HepG2 (cell line): ENCODE data around the gene AP1M1. TPM values are rescaled to one million over a fixed set of nuclear protein-coding genes. Genes with fewer than 3 reads are reported as not detected.

ENCODE experiments used
- ATAC-seq: fragments of 200-7000 bp; cut with Tn5 transposase; 3 replicates; pipeline ENCODE4 v1.9.1; 2020; ENCODE audit warnings: mild to moderate bottlenecking, moderate library complexity
- BruUV-seq: library from RNA; stranded (reverse); fragments of 400-500 nt; replicated peaks from 2 replicates; lab custom pipeline; 2021; lab: Mats Ljungman, UMichigan
- CTCF ChIA-PET: fragments of 300-600 bp; formaldehyde crosslinking; extraction: SDS; loops from one replicate; lab custom pipeline; 2021; ENCODE audit warnings: low total read pairs, inconsistent platforms, low intra/inter-chr PET ratio; lab: Yijun Ruan, JAX
- POLR2A ChIA-PET: fragments of 350-600 bp; sonication (Branson Sonifier 250); formaldehyde crosslinking; loops from one replicate; lab custom pipeline; 2020; ENCODE audit warnings: antibody characterized with exemption, inconsistent platforms; lab: Yijun Ruan, JAX
- DNase-seq: peaks from one replicate; pipeline ENCODE4 v3.0.0-alpha.2; 2015; ENCODE audit warnings: low spot score
- FAIRE-seq: peaks from 3 replicates; lab custom pipeline; 2011; peaks lifted over from hg19 to GRCh38; lab: Jason Lieb, UNC
- H2AFZ ChIP-seq: one replicate; pipeline ENCODE4 v1.6.1; 2011; ENCODE audit warnings: low read length, inconsistent platforms
- H3K27ac ChIP-seq: fragments of 300-600 bp; 3 replicates; pipeline ENCODE4 v1.8.0; 2011; ENCODE audit warnings: mixed run types, mild to moderate bottlenecking, mixed read lengths, low read length, inconsistent platforms; ENCODE audit not compliant: insufficient read depth; ENCODE audit errors: extremely low read length
- H3K27me3 ChIP-seq, 2 experiments: fragments of 200-600 bp in 1 of 2; 2 replicates in 1 of 2; 3 replicates in 1 of 2; pipeline versions ENCODE4 v1.6.0 to v1.8.0; 2011; ENCODE audit warnings: low read length in 2 of 2, mild to moderate bottlenecking in 2 of 2, moderate library complexity in 2 of 2, inconsistent platforms in 1 of 2; ENCODE audit not compliant: insufficient read depth in 2 of 2, control insufficient read depth in 1 of 2
- H3K36me3 ChIP-seq, 2 experiments: fragments of 200-600 bp in 1 of 2; replicated peaks in 1 of 2; 2 replicates in 1 of 2; 3 replicates in 1 of 2; pipeline versions ENCODE4 v1.5.1 to v1.8.0; 2011; ENCODE audit warnings: low read length in 2 of 2, inconsistent platforms in 1 of 2; ENCODE audit not compliant: insufficient read depth in 2 of 2, control insufficient read depth in 1 of 2
- H3K4me1 ChIP-seq: 2 replicates; pipeline ENCODE4 v1.5.1; 2012; ENCODE audit warnings: low read length, inconsistent platforms; ENCODE audit not compliant: insufficient read depth
- H3K4me2 ChIP-seq: 2 replicates; pipeline ENCODE4 v1.6.0; 2011; ENCODE audit warnings: low read depth, low read length, inconsistent platforms
- H3K4me3 ChIP-seq, 3 experiments: fragments of 200-600 bp in 1 of 3; sonication (generic), shearing (Covaris generic) in 1 of 3; replicated peaks in 1 of 3; 2 replicates each; pipeline ENCODE4 v1.5.1; 2011 to 2016; ENCODE audit warnings: low read length in 3 of 3, inconsistent platforms in 2 of 3, low read depth in 2 of 3, mild to moderate bottlenecking in 2 of 3, control low read depth in 1 of 3, mixed read lengths in 1 of 3; ENCODE audit not compliant: insufficient read depth in 1 of 3
- H3K79me2 ChIP-seq: one replicate; pipeline ENCODE4 v1.6.1; 2011; ENCODE audit warnings: low read length, inconsistent platforms; ENCODE audit not compliant: insufficient read depth
- H3K9ac ChIP-seq: 2 replicates; pipeline ENCODE4 v1.6.0; 2011; ENCODE audit warnings: mild to moderate bottlenecking, low read depth, low read length, inconsistent platforms; ENCODE audit not compliant: insufficient read depth
- H3K9me3 ChIP-seq: 2 replicates; pipeline ENCODE4 v1.5.1; 2012; ENCODE audit warnings: mild to moderate bottlenecking, low read length
- H4K20me1 ChIP-seq: 2 replicates; pipeline ENCODE4 v1.6.0; 2011; ENCODE audit warnings: inconsistent platforms, mild to moderate bottlenecking, low read length, moderate library complexity; ENCODE audit not compliant: insufficient read depth
- HMG20A ChIP-seq: IDR thresholded peaks from 2 replicates; pipeline ENCODE4 v1.6.1; 2016; ENCODE audit warnings: borderline replicate concordance
- RBM39 ChIP-seq: fragments of 200-400 bp; formaldehyde crosslinking; IDR thresholded peaks from one replicate; pipeline ENCODE4 v1.6.1; 2018; ENCODE audit warnings: antibody characterized with exemption, mild to moderate bottlenecking, low read depth, low read length; ENCODE audit not compliant: poor library complexity, severe bottlenecking
- STAT5B ChIP-seq: sonication (generic); formaldehyde crosslinking; IDR thresholded peaks from 2 replicates; pipeline ENCODE4 v1.4.0; 2020; ENCODE audit warnings: missing genetic modification reagents
- ZNF253 ChIP-seq: sonication (generic); formaldehyde crosslinking; IDR thresholded peaks from 2 replicates; pipeline ENCODE4 v1.8.0; 2022; ENCODE audit warnings: mild to moderate bottlenecking, missing genetic modification reagents, borderline replicate concordance
- ZNF670 ChIP-seq: sonication (generic); formaldehyde crosslinking; IDR thresholded peaks from 2 replicates; pipeline ENCODE4 v1.8.0; 2022; ENCODE audit warnings: mild to moderate bottlenecking, missing genetic modification reagents, borderline replicate concordance
- ZNF784 ChIP-seq: sonication (generic); formaldehyde crosslinking; IDR thresholded peaks from 2 replicates; pipeline ENCODE4 v1.5.1; 2020; ENCODE audit warnings: missing genetic modification reagents, mild to moderate bottlenecking, borderline replicate concordance
- ZSCAN30 ChIP-seq: sonication (generic); formaldehyde crosslinking; IDR thresholded peaks from 2 replicates; pipeline ENCODE4 v1.5.0; 2020; ENCODE audit warnings: mild to moderate bottlenecking, missing genetic modification reagents
- WGBS: methylation state at CpG from one replicate; pipeline ENCODE4 v1.1.6; 2017; ENCODE audit warnings: low lambda C conversion rate; 5-methylcytosine and 5-hydroxymethylcytosine counted together
- in situ Hi-C: cut with HindIII; loops from 2 replicates; pipeline ENCODE4 v1.10.0; 2017; ENCODE audit warnings: low pct_unique_long_range_greater_than_20kb; ENCODE audit not compliant: extremely low pct_ligation_motif_present
- intact Hi-C: fragments of 100-400 bp; cut with micrococcal nuclease; formaldehyde crosslinking; loops from one replicate; pipeline ENCODE4 v1.10.0; 2022; ENCODE audit not compliant: unreplicated experiment
- polyA plus RNA-seq, 8 experiments: library from polyadenylated mRNA; depleted of rRNA in 3 of 8; stranded (reverse) in 7 of 8; unstranded in 1 of 8; fragments of >200 nt; fragmentation: Illumina TruSeq in 4 of 8; extraction: Trizol in 4 of 8; gene quantifications; 2 replicates each; pipeline versions ENCODE4 v1.2.1 to v1.2.3, GENCODE V29; 2011 to 2016; ENCODE audit warnings: low read depth in 4 of 8, missing spikeins in 1 of 8, mixed read lengths in 1 of 8; ENCODE audit not compliant: insufficient read depth in 1 of 8
- total RNA-seq, 5 experiments: library from RNA; depleted of rRNA; stranded (reverse); fragments of >200 nt; fragmentation: Illumina TruSeq; extraction: Trizol; gene quantifications; 2 replicates each; pipeline ENCODE4 v1.2.3, GENCODE V29; 2016; ENCODE audit warnings: low read depth in 1 of 5
- TF ChIP-seq, protein P1 (sequence below): sonication (generic); formaldehyde crosslinking; IDR thresholded peaks from 2 replicates; pipeline ENCODE4 v1.4.0; 2020; ENCODE audit warnings: low read depth, missing genetic modification reagents
- TF ChIP-seq, protein P2 (sequence below): IDR thresholded peaks from 2 replicates; pipeline ENCODE4 v1.6.1; 2016; ENCODE audit warnings: low read depth
- TF ChIP-seq, protein P3 (sequence below): sonication (generic); formaldehyde crosslinking; IDR thresholded peaks from 2 replicates; pipeline ENCODE4 v1.4.0; 2020; ENCODE audit warnings: mild to moderate bottlenecking, missing genetic modification reagents, borderline replicate concordance

The AP1M1 gene
- total and polyA plus RNA-seq, 2 of the 13 experiments (the other 11 are each of a cell fraction or from before 2014, with no cell fraction given) = 34.4 to 46.1 TPM

DNA sequence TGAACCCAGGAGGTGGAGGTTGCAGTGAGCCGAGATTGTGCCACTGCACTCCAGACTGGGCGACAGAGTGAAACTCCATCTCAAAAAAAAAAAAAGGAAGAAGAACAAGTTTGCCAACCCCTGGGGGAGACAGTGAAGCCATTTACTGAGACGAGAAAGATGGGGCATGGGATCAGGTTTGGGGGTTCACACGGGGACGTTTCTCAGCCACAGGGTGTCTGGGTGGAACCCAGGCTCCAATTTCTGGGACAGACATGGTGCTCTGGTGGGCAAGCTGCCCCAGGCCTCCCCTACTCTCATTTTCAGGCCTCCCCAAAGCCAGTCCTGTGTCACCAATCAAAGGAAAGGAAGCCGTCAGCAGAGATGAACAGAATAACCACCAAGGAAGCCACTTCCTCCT is 40.8 kb upstream of the AP1M1 start:
- no peaks in the 10 kb centered on the region; a peak in 1 of 5 replicates for H3K36me3 ChIP-seq
- H4K20me1 ChIP-seq = no peaks in the 10 kb centered on the region
- intact Hi-C loops = no loop called here
- no peak overlapping the region for H3K9ac ChIP-seq
- no peak overlapping the region for H3K27ac ChIP-seq
- H3K4me1 ChIP-seq = peaks cover 10% of the 10 kb centered on the region; the same call in 1 of the 2 replicates
- DNase-seq = no peak
- no peak for ATAC-seq
- no peak for FAIRE-seq
- H3K4me2 ChIP-seq = no peak overlapping the region
- ChIA-PET POLR2A (interaction anchor here (0.9 kb wide), 1 partner anchor 13 kb away, joined by 3 read pairs; the partner anchor contains the start of gene HSH2D), CTCF (no interaction called here)
- H3K4me3 ChIP-seq = no peak overlapping the region
- H2AFZ ChIP-seq = no peak overlapping the region
- in situ Hi-C loops = loop anchor here (25.0 kb wide), 1 partner anchor 520 kb away; the partner anchor contains the start of gene CYP4F3
- H3K79me2 ChIP-seq = no peaks in the 10 kb centered on the region
- H3K9me3 ChIP-seq = no peaks in the 10 kb centered on the region
- BruUV-seq = no TSS peak
- WGBS = 71% methylated on average over 6 of the region's 6 CpGs
- no peaks in the 10 kb centered on the region for H3K27me3 ChIP-seq
- TF ChIP-seq, protein P1, sequence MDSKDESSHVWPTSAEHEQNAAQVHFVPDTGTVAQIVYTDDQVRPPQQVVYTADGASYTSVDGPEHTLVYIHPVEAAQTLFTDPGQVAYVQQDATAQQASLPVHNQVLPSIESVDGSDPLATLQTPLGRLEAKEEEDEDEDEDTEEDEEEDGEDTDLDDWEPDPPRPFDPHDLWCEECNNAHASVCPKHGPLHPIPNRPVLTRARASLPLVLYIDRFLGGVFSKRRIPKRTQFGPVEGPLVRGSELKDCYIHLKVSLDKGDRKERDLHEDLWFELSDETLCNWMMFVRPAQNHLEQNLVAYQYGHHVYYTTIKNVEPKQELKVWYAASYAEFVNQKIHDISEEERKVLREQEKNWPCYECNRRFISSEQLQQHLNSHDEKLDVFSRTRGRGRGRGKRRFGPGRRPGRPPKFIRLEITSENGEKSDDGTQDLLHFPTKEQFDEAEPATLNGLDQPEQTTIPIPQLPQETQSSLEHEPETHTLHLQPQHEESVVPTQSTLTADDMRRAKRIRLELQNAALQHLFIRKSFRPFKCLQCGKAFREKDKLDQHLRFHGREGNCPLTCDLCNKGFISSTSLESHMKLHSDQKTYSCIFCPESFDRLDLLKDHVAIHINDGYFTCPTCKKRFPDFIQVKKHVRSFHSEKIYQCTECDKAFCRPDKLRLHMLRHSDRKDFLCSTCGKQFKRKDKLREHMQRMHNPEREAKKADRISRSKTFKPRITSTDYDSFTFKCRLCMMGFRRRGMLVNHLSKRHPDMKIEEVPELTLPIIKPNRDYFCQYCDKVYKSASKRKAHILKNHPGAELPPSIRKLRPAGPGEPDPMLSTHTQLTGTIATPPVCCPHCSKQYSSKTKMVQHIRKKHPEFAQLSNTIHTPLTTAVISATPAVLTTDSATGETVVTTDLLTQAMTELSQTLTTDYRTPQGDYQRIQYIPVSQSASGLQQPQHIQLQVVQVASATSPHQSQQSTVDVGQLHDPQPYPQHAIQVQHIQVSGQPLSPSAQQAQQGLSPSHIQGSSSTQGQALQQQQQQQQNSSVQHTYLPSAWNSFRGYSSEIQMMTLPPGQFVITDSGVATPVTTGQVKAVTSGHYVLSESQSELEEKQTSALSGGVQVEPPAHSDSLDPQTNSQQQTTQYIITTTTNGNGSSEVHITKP (CRISPR knock-in tag) = no peak
- TF ChIP-seq, protein P2, sequence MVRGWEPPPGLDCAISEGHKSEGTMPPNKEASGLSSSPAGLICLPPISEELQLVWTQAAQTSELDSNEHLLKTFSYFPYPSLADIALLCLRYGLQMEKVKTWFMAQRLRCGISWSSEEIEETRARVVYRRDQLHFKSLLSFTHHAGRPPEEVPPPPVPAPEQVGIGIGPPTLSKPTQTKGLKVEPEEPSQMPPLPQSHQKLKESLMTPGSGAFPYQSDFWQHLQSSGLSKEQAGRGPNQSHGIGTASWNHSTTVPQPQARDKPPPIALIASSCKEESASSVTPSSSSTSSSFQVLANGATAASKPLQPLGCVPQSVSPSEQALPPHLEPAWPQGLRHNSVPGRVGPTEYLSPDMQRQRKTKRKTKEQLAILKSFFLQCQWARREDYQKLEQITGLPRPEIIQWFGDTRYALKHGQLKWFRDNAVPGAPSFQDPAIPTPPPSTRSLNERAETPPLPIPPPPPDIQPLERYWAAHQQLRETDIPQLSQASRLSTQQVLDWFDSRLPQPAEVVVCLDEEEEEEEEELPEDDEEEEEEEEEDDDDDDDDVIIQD = no peak
- TF ChIP-seq STAT5B (CRISPR knock-in tag) = no peak
- TF ChIP-seq RBM39 = no peak
- no peak for TF ChIP-seq ZNF784
- TF ChIP-seq, protein P3, sequence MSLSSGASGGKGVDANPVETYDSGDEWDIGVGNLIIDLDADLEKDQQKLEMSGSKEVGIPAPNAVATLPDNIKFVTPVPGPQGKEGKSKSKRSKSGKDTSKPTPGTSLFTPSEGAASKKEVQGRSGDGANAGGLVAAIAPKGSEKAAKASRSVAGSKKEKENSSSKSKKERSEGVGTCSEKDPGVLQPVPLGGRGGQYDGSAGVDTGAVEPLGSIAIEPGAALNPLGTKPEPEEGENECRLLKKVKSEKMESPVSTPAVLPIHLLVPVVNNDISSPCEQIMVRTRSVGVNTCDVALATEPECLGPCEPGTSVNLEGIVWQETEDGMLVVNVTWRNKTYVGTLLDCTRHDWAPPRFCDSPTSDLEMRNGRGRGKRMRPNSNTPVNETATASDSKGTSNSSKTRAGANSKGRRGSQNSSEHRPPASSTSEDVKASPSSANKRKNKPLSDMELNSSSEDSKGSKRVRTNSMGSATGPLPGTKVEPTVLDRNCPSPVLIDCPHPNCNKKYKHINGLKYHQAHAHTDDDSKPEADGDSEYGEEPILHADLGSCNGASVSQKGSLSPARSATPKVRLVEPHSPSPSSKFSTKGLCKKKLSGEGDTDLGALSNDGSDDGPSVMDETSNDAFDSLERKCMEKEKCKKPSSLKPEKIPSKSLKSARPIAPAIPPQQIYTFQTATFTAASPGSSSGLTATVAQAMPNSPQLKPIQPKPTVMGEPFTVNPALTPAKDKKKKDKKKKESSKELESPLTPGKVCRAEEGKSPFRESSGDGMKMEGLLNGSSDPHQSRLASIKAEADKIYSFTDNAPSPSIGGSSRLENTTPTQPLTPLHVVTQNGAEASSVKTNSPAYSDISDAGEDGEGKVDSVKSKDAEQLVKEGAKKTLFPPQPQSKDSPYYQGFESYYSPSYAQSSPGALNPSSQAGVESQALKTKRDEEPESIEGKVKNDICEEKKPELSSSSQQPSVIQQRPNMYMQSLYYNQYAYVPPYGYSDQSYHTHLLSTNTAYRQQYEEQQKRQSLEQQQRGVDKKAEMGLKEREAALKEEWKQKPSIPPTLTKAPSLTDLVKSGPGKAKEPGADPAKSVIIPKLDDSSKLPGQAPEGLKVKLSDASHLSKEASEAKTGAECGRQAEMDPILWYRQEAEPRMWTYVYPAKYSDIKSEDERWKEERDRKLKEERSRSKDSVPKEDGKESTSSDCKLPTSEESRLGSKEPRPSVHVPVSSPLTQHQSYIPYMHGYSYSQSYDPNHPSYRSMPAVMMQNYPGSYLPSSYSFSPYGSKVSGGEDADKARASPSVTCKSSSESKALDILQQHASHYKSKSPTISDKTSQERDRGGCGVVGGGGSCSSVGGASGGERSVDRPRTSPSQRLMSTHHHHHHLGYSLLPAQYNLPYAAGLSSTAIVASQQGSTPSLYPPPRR (CRISPR knock-in tag) = no peak
- TF ChIP-seq HMG20A (CRISPR knock-in tag) = no peak
- no peak for TF ChIP-seq ZSCAN30
- no peak for TF ChIP-seq ZNF670
- no peak for TF ChIP-seq ZNF253 (CRISPR knock-in tag)
